ENCODE measurements around the gene G0S2. TPM values are rescaled to one million over a fixed set of nuclear protein-coding genes. Genes with fewer than 3 reads are reported as not detected.

The G0S2 gene
- total RNA-seq, 2 experiments from 2014 or later: 6.4 to 6.8 TPM

- Mint-ChIP-seq H3K4me1 (ENCODE audit: low read depth) (peaks cover 22% of the 10 kb centered on the region), H3K27me3 (no peaks in the 10 kb centered on the region), H3K4me3 (no peak overlapping the region), H3K9me3 (no peaks in the 10 kb centered on the region), H3K36me3 (ENCODE audit: low read depth) (no peaks in the 10 kb centered on the region), H3K27ac (no peak overlapping the region)
- H3K9me3 ChIP-seq (ENCODE audit: control insufficient read depth in 1 of 2, insufficient read depth in 1 of 2, low read length in 2 of 2): no peaks in the 10 kb centered on the region
- TF ChIP-seq CTCF (IDR thresholded peaks at IDR 0.05): no peak
- ATAC-seq (ENCODE audit: poor library complexity) (no peak), DNase-seq (peak in 1 of 14 experiments; percentile 10)
- POLR2A ChIA-PET: no interaction called here
- intact Hi-C loops (cut with DNase I, micrococcal nuclease): no loop called here
- peaks cover 20% of the 10 kb centered on the region for H3K4me1 ChIP-seq (ENCODE audit: insufficient read depth, low read length)
- no peaks in the 10 kb centered on the region for H3K27me3 ChIP-seq (ENCODE audit: control insufficient read depth in 1 of 2, insufficient read depth in 2 of 2, low read length in 2 of 2)
- H3K36me3 ChIP-seq (ENCODE audit: insufficient read depth, low read length): no peaks in the 10 kb centered on the region
- CTCF ChIA-PET: no interaction called here
- H3K27ac ChIP-seq (ENCODE audit: low read depth in 1 of 2, low read length in 2 of 2): no peak overlapping the region
- no peak overlapping the region for H3K4me3 ChIP-seq (ENCODE audit: low read length)
Measured at GRCh38 chr1:209646558-209646957, 28.7 kb upstream of the G0S2 start.

- TF ChIP-seq CTCF (IDR thresholded peaks at IDR 0.05): no peak
- H3K4me1 ChIP-seq (ENCODE audit: insufficient read depth, low read length): peaks cover 21% of the 10 kb centered on the region
- intact Hi-C loops (cut with DNase I, micrococcal nuclease): no loop called here
- no peak overlapping the region for H3K4me3 ChIP-seq (ENCODE audit: low read length)
- no peaks in the 10 kb centered on the region for H3K9me3 ChIP-seq (ENCODE audit: control insufficient read depth in 1 of 2, insufficient read depth in 1 of 2, low read length in 2 of 2)
- H3K36me3 ChIP-seq (ENCODE audit: insufficient read depth, low read length): no peaks in the 10 kb centered on the region
- ChIA-PET CTCF (no interaction called here), POLR2A (no interaction called here)
- DNase-seq: no peak
- Mint-ChIP-seq H3K36me3 (ENCODE audit: low read depth) (no peaks in the 10 kb centered on the region), H3K4me1 (ENCODE audit: low read depth) (peaks cover 26% of the 10 kb centered on the region), H3K9me3 (no peaks in the 10 kb centered on the region), H3K4me3 (no peak overlapping the region), H3K27me3 (no peaks in the 10 kb centered on the region), H3K27ac (no peak overlapping the region)
- no peak for ATAC-seq (ENCODE audit: poor library complexity)
- no peaks in the 10 kb centered on the region for H3K27me3 ChIP-seq (ENCODE audit: control insufficient read depth in 1 of 2, insufficient read depth in 2 of 2, low read length in 2 of 2)
- no peak overlapping the region for H3K27ac ChIP-seq (ENCODE audit: low read depth in 1 of 2, low read length in 2 of 2)
Measured at GRCh38 chr1:209647156-209647555, 28.1 kb upstream of the G0S2 start.

- CTCF ChIA-PET: no interaction called here
- no peaks in the 10 kb centered on the region for H3K9me3 Mint-ChIP-seq
- Histone ChIP-seq H3K27ac (ENCODE audit: low read depth in 1 of 2, low read length in 2 of 2) (no peak overlapping the region), H3K27me3 (ENCODE audit: control insufficient read depth in 1 of 2, insufficient read depth in 2 of 2, low read length in 2 of 2) (no peaks in the 10 kb centered on the region), H3K4me1 (ENCODE audit: insufficient read depth, low read length) (peaks cover 30% of the 10 kb centered on the region), H3K36me3 (ENCODE audit: insufficient read depth, low read length) (no peaks in the 10 kb centered on the region), H3K9me3 (ENCODE audit: control insufficient read depth in 1 of 2, insufficient read depth in 1 of 2, low read length in 2 of 2) (no peaks in the 10 kb centered on the region), H3K4me3 (ENCODE audit: low read length) (no peak overlapping the region)
- peaks cover 32% of the 10 kb centered on the region for H3K4me1 Mint-ChIP-seq (ENCODE audit: low read depth)
- H3K27me3 Mint-ChIP-seq: no peaks in the 10 kb centered on the region
- H3K27ac Mint-ChIP-seq: no peak overlapping the region
- no peak for ATAC-seq (ENCODE audit: poor library complexity)
- H3K36me3 Mint-ChIP-seq (ENCODE audit: low read depth): no peaks in the 10 kb centered on the region
- no peak for DNase-seq
- intact Hi-C loops (cut with DNase I, micrococcal nuclease): no loop called here
- no peak overlapping the region for H3K4me3 Mint-ChIP-seq
- no peak for TF ChIP-seq CTCF (IDR thresholded peaks at IDR 0.05)
- POLR2A ChIA-PET: no interaction called here
Measured at GRCh38 chr1:209648346-209648745, 26.9 kb upstream of the G0S2 start.

All from CD4-positive, alpha-beta T cell (primary cell).